Neural cell (in vitro differentiated cells): ENCODE measurements around the gene PEF1.

Source experiments
- CTCF ChIP-seq: fragments of 450-650 bp; IDR thresholded peaks from 2 replicates; pipeline ENCODE4 v1.5.1; 2014; ENCODE audit warnings: antibody characterized with exemption, mild to moderate bottlenecking, moderate library complexity; ENCODE audit not compliant: poor library complexity, severe bottlenecking
- EP300 ChIP-seq: fragments of 450-650 bp; conservative IDR thresholded peaks from 2 replicates; pipeline ENCODE4 v1.6.1; 2014; ENCODE audit warnings: antibody characterized with exemption, mild to moderate bottlenecking, moderate library complexity; ENCODE audit not compliant: poor library complexity, severe bottlenecking
- EZH2 ChIP-seq: fragments of 200-600, 300-800 bp; shearing (Covaris generic), sonication (generic); IDR thresholded peaks from 2 replicates; pipeline ENCODE4 v1.6.1; 2014; ENCODE audit warnings: antibody characterized with exemption, low read length, borderline replicate concordance, mild to moderate bottlenecking; ENCODE audit not compliant: insufficient read depth, poor library complexity, severe bottlenecking
- MXI1 ChIP-seq: fragments of 450-650 bp; conservative IDR thresholded peaks from 2 replicates; pipeline ENCODE4 v1.6.1; 2014; ENCODE audit warnings: antibody characterized with exemption, mild to moderate bottlenecking; ENCODE audit not compliant: poor library complexity, severe bottlenecking
- POLR2AphosphoS5 ChIP-seq: IDR thresholded peaks from 2 replicates; pipeline ENCODE4 v1.6.1; 2012
- RAD21 ChIP-seq: fragments of 450-650 bp; conservative IDR thresholded peaks from 2 replicates; pipeline ENCODE4 v1.6.1; 2014; ENCODE audit warnings: antibody characterized with exemption, mild to moderate bottlenecking, moderate library complexity
- REST ChIP-seq: IDR thresholded peaks from 2 replicates; pipeline ENCODE4 v1.6.1; 2012; ENCODE audit warnings: borderline replicate concordance
- SMC3 ChIP-seq: fragments of 450-650 bp; conservative IDR thresholded peaks from 2 replicates; pipeline ENCODE4 v1.6.1; 2014; ENCODE audit warnings: antibody characterized with exemption, mild to moderate bottlenecking, moderate library complexity; ENCODE audit not compliant: poor library complexity
- TAF1 ChIP-seq: IDR thresholded peaks from 2 replicates; pipeline ENCODE4 v1.6.1; 2012; ENCODE audit warnings: low read depth

- TF ChIP-seq TAF1 (no peak), CTCF (no peak), EZH2 (no peak), MXI1 (no peak), EP300 (no peak), REST (no peak), SMC3 (no peak), POLR2AphosphoS5 (no peak), RAD21 (no peak)
Observed at GRCh38 chr1:31665234-31665878, 20.7 kb upstream of the PEF1 start.
